GM23338 (cell line): ENCODE data around the gene CCDC187. TPM values are rescaled to one million over a fixed set of nuclear protein-coding genes. Genes with fewer than 3 reads are reported as not detected.

Experiments used
- ATAC-seq: fragments of 200-7000 bp; cut with Tn5 transposase; 3 replicates; pipeline ENCODE4 v1.9.1; 2020
- DNase-seq: peaks from one replicate; pipeline ENCODE4 v3.0.0-alpha.2; 2015; ENCODE audit warnings: low spot score
- H2AFZ ChIP-seq: fragments of 200-600 bp; sonication (generic); 2 replicates; pipeline ENCODE4 v1.8.0; 2016; ENCODE audit warnings: antibody characterized with exemption, mild to moderate bottlenecking, moderate library complexity
- H3F3A ChIP-seq: fragments of 200-600 bp; sonication (generic); replicated peaks from 2 replicates; pipeline ENCODE4 v1.8.0; 2017; ENCODE audit warnings: antibody characterized with exemption, mixed run types, low read depth
- H3K27ac ChIP-seq: fragments of 200-600 bp; sonication (generic); 2 replicates; pipeline ENCODE4 v1.6.1; 2016; ENCODE audit warnings: low read depth
- H3K27me3 ChIP-seq: fragments of 200-600 bp; sonication (generic); 2 replicates; pipeline ENCODE4 v1.8.0; 2016; ENCODE audit warnings: mild to moderate bottlenecking, mixed run types, moderate library complexity; ENCODE audit not compliant: insufficient read depth
- H3K36me3 ChIP-seq: fragments of 200-600 bp; sonication (generic); 2 replicates; pipeline ENCODE4 v1.8.0; 2016; ENCODE audit warnings: mild to moderate bottlenecking; ENCODE audit not compliant: insufficient read depth
- H3K4me1 ChIP-seq: fragments of 200-600 bp; sonication (generic); 2 replicates; pipeline ENCODE4 v1.8.0; 2016; ENCODE audit warnings: mild to moderate bottlenecking, moderate library complexity; ENCODE audit not compliant: insufficient read depth
- H3K4me2 ChIP-seq: fragments of 200-600 bp; sonication (generic); 2 replicates; pipeline ENCODE4 v1.7.1; 2017; ENCODE audit warnings: mixed run types
- H3K4me3 ChIP-seq: fragments of 200-600 bp; sonication (generic); 2 replicates; pipeline ENCODE4 v1.6.1; 2016; ENCODE audit warnings: mixed run types
- H3K79me2 ChIP-seq: fragments of 200-600 bp; sonication (generic); replicated peaks from 2 replicates; pipeline ENCODE4 v1.8.0; 2017; ENCODE audit warnings: mild to moderate bottlenecking; ENCODE audit not compliant: insufficient read depth
- H3K9me2 ChIP-seq: fragments of 200-600 bp; sonication (generic); 2 replicates; pipeline ENCODE4 v1.8.0; 2017; ENCODE audit not compliant: insufficient read depth
- H4K20me1 ChIP-seq: fragments of 200-600 bp; sonication (generic); replicated peaks from 2 replicates; pipeline ENCODE4 v1.8.0; 2017; ENCODE audit warnings: mild to moderate bottlenecking; ENCODE audit not compliant: insufficient read depth
- H3K27ac Mint-ChIP-seq: 2 replicates; pipeline ENCODE4 v1.8.0; 2020; ENCODE audit warnings: inconsistent platforms, mild to moderate bottlenecking, moderate library complexity, mixed read lengths
- H3K27me3 Mint-ChIP-seq: 3 replicates; pipeline ENCODE4 v1.8.0; 2022; ENCODE audit warnings: low read depth, mild to moderate bottlenecking, moderate library complexity, mixed read lengths, inconsistent platforms; ENCODE audit not compliant: insufficient read depth, poor library complexity
- H3K36me3 Mint-ChIP-seq: 3 replicates; pipeline ENCODE4 v1.8.0; 2021; ENCODE audit warnings: low read depth, mild to moderate bottlenecking, inconsistent platforms, moderate library complexity, mixed read lengths
- H3K4me1 Mint-ChIP-seq: 3 replicates; pipeline ENCODE4 v1.8.0; 2020; ENCODE audit warnings: mild to moderate bottlenecking, inconsistent platforms, mixed read lengths
- H3K4me3 Mint-ChIP-seq: 3 replicates; pipeline ENCODE4 v1.8.0; 2021; ENCODE audit warnings: moderate library complexity, mild to moderate bottlenecking, inconsistent platforms, mixed read lengths
- H3K9me3 Mint-ChIP-seq: 3 replicates; pipeline ENCODE4 v1.8.0; 2020; ENCODE audit warnings: moderate library complexity, mild to moderate bottlenecking, inconsistent platforms, mixed read lengths
- CREB1 ChIP-seq: fragments of 250-450 bp; sonication (Bioruptor Pico); IDR thresholded peaks from 2 replicates; pipeline ENCODE4 v1.5.0; 2020; ENCODE audit warnings: low read depth, mild to moderate bottlenecking, moderate library complexity
- EZH2 ChIP-seq: fragments of 200-600 bp; sonication (generic); IDR thresholded peaks from one replicate; pipeline ENCODE4 v1.8.0; 2017; ENCODE audit warnings: antibody characterized with exemption, mild to moderate bottlenecking, low read depth; ENCODE audit not compliant: unreplicated experiment
- EZH2phosphoT487 ChIP-seq: fragments of 200-600 bp; sonication (generic); IDR thresholded peaks from one replicate; pipeline ENCODE4 v1.8.1; 2018; ENCODE audit warnings: antibody characterized with exemption; ENCODE audit not compliant: unreplicated experiment
- JUNB ChIP-seq: IDR thresholded peaks from one replicate; pipeline ENCODE4 v1.6.1; 2016; ENCODE audit warnings: antibody characterized with exemption; ENCODE audit not compliant: unreplicated experiment
- NANOG ChIP-seq: IDR thresholded peaks from 2 replicates; pipeline ENCODE4 v1.6.1; 2016; ENCODE audit warnings: antibody characterized with exemption, borderline replicate concordance
- POLR2AphosphoS5 ChIP-seq: IDR thresholded peaks from 2 replicates; pipeline ENCODE4 v1.6.1; 2016; ENCODE audit warnings: antibody characterized with exemption, low read depth
- STAT1 ChIP-seq: IDR thresholded peaks from one replicate; pipeline ENCODE4 v1.6.1; 2016; ENCODE audit warnings: antibody characterized with exemption; ENCODE audit not compliant: unreplicated experiment
- ZNF114 ChIP-seq: fragments of 250-450 bp; sonication (Bioruptor Pico); IDR thresholded peaks from 2 replicates; pipeline ENCODE4 v1.5.0; 2020; ENCODE audit warnings: mild to moderate bottlenecking, moderate library complexity
- ZNF331 ChIP-seq: fragments of 250-450 bp; sonication (Bioruptor Pico); IDR thresholded peaks from 2 replicates; pipeline ENCODE4 v1.5.0; 2020; ENCODE audit warnings: low read depth, mild to moderate bottlenecking, moderate library complexity
- polyA plus RNA-seq: library from polyadenylated mRNA; unstranded; fragments of >200 nt; fragmentation: Nextera tagmentation; extraction: Ambion mirVana; gene quantifications from 2 replicates; pipeline ENCODE4 v1.2.1, GENCODE V29; 2016
- total RNA-seq: library from RNA; depleted of rRNA; stranded (reverse); fragments of >200 nt; shearing (Covaris generic); gene quantifications from 2 replicates; pipeline ENCODE4 v1.2.3, GENCODE V29; 2014
- TF ChIP-seq, protein P1 (sequence below): IDR thresholded peaks from one replicate; pipeline ENCODE4 v1.6.1; 2018; ENCODE audit warnings: antibody characterized with exemption; ENCODE audit not compliant: unreplicated experiment
- TF ChIP-seq, protein P2 (sequence below): fragments of 250-450 bp; sonication (Bioruptor Pico); IDR thresholded peaks from 2 replicates; pipeline ENCODE4 v1.5.0; 2020; ENCODE audit warnings: mild to moderate bottlenecking, moderate library complexity

The CCDC187 gene
- total and polyA plus RNA-seq, 2 experiments from 2014 or later, result 0.14 TPM; not detected in 1

DNA sequence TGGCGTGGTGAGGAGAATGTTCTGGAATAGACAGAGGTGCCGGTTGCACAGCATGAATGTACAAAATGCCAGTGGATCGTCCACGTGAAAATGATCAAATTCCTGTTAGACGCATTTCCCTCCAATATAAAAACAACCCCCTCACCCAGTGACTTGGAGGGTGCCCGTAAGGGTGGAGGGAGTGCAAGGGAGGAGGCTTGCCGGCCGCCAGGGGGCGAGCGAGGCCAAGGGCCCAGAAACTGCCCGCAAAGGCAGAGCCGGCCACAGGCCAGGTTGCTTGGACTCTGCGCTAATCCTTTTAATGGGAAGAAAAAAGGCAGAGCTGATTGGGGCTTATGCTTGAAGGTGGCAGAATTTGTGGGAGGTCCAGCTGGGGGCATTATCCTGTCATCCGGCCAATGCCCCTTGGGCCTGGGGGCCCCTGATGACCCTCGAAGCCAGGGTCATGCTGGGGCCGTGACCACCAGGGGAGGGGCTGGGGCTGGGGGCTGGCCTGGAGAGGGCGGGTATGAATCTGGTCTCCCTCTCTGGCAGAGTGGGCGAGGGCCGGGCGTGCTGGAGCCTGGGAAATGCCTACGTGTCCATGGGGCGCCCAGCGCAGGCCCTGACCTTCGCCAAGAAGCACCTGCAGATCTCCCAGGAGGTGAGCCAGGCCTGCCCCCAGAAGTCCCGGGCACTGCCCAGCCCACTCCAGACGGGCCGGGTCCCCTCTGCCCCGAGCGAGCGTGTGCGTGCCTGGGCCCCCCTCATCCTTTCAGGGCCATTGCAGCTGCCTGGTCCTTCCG lies 35.5 kb upstream of the CCDC187 start (continued):
- TF ChIP-seq, protein P1, sequence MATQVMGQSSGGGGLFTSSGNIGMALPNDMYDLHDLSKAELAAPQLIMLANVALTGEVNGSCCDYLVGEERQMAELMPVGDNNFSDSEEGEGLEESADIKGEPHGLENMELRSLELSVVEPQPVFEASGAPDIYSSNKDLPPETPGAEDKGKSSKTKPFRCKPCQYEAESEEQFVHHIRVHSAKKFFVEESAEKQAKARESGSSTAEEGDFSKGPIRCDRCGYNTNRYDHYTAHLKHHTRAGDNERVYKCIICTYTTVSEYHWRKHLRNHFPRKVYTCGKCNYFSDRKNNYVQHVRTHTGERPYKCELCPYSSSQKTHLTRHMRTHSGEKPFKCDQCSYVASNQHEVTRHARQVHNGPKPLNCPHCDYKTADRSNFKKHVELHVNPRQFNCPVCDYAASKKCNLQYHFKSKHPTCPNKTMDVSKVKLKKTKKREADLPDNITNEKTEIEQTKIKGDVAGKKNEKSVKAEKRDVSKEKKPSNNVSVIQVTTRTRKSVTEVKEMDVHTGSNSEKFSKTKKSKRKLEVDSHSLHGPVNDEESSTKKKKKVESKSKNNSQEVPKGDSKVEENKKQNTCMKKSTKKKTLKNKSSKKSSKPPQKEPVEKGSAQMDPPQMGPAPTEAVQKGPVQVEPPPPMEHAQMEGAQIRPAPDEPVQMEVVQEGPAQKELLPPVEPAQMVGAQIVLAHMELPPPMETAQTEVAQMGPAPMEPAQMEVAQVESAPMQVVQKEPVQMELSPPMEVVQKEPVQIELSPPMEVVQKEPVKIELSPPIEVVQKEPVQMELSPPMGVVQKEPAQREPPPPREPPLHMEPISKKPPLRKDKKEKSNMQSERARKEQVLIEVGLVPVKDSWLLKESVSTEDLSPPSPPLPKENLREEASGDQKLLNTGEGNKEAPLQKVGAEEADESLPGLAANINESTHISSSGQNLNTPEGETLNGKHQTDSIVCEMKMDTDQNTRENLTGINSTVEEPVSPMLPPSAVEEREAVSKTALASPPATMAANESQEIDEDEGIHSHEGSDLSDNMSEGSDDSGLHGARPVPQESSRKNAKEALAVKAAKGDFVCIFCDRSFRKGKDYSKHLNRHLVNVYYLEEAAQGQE, result no peak
- TF ChIP-seq NANOG (no peak), JUNB (no peak)

DNA sequence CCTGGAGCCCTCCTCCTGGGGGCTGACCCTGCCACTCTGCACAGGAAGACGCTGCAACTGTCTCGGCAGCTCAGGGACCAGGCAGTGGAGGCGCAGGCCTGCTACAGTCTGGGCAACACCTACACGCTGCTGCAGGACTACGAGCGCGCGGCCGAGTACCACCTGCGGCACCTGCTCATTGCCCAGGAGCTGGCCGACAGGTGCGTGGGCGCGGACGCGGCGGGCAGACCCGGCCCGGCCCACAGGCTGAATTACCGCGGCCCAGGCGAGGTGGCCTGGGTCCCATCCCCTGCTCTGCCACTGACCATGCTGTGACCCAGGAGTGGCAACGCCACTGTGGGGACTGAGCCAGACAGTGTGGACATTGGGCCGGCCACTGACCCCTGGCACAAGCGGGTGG lies 34.6 kb upstream of the CCDC187 start:
- Mint-ChIP-seq H3K27ac (no peak overlapping the region), H3K27me3 (peaks cover 14% of the 10 kb centered on the region), H3K36me3 (no peaks in the 10 kb centered on the region), H3K9me3 (no peaks in the 10 kb centered on the region), H3K4me1 (peaks cover 3% of the 10 kb centered on the region), H3K4me3 (no peak overlapping the region)
- Histone ChIP-seq H3K4me1 (peaks cover 5% of the 10 kb centered on the region), H3F3A (peaks cover 3% of the 10 kb centered on the region; the same call in 1 of the 2 replicates), H3K4me3 (no peak overlapping the region), H2AFZ (no peak overlapping the region), H3K27ac (0 out of 2 replicates have a peak overlapping the region, but pooled peaks have one; percentile 50), H4K20me1 (no peaks in the 10 kb centered on the region; the same call in 1 of the 2 replicates), H3K4me2 (no peak overlapping the region), H3K36me3 (no peaks in the 10 kb centered on the region), H3K27me3 (no peaks in the 10 kb centered on the region), H3K9me2 (no peaks in the 10 kb centered on the region), H3K79me2 (no peaks in the 10 kb centered on the region)
- ATAC-seq (no peak), DNase-seq (no peak)
- TF ChIP-seq, protein P1, result no peak
- TF ChIP-seq EZH2 (no peak), ZNF114 (CRISPR knock-in tag) (no peak), EZH2phosphoT487 (no peak), CREB1 (CRISPR knock-in tag) (no peak), STAT1 (no peak), POLR2AphosphoS5 (no peak), NANOG (no peak), JUNB (no peak), ZNF331 (CRISPR knock-in tag) (no peak)
- TF ChIP-seq, protein P2, sequence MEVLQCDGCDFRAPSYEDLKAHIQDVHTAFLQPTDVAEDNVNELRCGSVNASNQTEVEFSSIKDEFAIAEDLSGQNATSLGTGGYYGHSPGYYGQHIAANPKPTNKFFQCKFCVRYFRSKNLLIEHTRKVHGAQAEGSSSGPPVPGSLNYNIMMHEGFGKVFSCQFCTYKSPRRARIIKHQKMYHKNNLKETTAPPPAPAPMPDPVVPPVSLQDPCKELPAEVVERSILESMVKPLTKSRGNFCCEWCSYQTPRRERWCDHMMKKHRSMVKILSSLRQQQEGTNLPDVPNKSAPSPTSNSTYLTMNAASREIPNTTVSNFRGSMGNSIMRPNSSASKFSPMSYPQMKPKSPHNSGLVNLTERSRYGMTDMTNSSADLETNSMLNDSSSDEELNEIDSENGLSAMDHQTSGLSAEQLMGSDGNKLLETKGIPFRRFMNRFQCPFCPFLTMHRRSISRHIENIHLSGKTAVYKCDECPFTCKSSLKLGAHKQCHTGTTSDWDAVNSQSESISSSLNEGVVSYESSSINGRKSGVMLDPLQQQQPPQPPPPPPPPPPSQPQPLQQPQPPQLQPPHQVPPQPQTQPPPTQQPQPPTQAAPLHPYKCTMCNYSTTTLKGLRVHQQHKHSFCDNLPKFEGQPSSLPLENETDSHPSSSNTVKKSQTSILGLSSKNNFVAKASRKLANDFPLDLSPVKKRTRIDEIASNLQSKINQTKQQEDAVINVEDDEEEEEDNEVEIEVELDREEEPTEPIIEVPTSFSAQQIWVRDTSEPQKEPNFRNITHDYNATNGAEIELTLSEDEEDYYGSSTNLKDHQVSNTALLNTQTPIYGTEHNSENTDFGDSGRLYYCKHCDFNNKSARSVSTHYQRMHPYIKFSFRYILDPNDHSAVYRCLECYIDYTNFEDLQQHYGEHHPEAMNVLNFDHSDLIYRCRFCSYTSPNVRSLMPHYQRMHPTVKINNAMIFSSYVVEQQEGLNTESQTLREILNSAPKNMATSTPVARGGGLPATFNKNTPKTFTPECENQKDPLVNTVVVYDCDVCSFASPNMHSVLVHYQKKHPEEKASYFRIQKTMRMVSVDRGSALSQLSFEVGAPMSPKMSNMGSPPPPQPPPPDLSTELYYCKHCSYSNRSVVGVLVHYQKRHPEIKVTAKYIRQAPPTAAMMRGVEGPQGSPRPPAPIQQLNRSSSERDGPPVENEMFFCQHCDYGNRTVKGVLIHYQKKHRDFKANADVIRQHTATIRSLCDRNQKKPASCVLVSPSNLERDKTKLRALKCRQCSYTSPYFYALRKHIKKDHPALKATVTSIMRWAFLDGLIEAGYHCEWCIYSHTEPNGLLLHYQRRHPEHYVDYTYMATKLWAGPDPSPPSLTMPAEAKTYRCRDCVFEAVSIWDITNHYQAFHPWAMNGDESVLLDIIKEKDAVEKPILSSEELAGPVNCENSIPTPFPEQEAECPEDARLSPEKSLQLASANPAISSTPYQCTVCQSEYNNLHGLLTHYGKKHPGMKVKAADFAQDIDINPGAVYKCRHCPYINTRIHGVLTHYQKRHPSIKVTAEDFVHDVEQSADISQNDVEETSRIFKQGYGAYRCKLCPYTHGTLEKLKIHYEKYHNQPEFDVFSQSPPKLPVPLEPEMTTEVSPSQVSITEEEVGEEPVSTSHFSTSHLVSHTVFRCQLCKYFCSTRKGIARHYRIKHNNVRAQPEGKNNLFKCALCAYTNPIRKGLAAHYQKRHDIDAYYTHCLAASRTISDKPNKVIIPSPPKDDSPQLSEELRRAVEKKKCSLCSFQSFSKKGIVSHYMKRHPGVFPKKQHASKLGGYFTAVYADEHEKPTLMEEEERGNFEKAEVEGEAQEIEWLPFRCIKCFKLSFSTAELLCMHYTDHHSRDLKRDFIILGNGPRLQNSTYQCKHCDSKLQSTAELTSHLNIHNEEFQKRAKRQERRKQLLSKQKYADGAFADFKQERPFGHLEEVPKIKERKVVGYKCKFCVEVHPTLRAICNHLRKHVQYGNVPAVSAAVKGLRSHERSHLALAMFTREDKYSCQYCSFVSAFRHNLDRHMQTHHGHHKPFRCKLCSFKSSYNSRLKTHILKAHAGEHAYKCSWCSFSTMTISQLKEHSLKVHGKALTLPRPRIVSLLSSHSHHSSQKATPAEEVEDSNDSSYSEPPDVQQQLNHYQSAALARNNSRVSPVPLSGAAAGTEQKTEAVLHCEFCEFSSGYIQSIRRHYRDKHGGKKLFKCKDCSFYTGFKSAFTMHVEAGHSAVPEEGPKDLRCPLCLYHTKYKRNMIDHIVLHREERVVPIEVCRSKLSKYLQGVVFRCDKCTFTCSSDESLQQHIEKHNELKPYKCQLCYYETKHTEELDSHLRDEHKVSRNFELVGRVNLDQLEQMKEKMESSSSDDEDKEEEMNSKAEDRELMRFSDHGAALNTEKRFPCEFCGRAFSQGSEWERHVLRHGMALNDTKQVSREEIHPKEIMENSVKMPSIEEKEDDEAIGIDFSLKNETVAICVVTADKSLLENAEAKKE (CRISPR knock-in tag), result no peak
